Nephron (organoid): ENCODE results near the gene MRPS22.

Experiments
- H3K27ac Mint-ChIP-seq, 3 experiments: 2 replicates each; pipeline ENCODE4 v1.8.0; 2020; ENCODE audit warnings: mixed read lengths in 3 of 3, mild to moderate bottlenecking in 2 of 3, moderate library complexity in 1 of 3
- H3K27me3 Mint-ChIP-seq: 2 replicates; pipeline ENCODE4 v1.8.0; 2021; ENCODE audit warnings: low read depth, mild to moderate bottlenecking, moderate library complexity, mixed read lengths
- H3K36me3 Mint-ChIP-seq: 2 replicates; pipeline ENCODE4 v1.8.0; 2020; ENCODE audit warnings: low read depth, mixed read lengths
- H3K4me1 Mint-ChIP-seq: 2 replicates; pipeline ENCODE4 v1.8.0; 2020; ENCODE audit warnings: mixed read lengths
- H3K4me3 Mint-ChIP-seq, 3 experiments: 2 replicates each; pipeline ENCODE4 v1.8.0; 2020; ENCODE audit warnings: mild to moderate bottlenecking in 3 of 3, mixed read lengths in 3 of 3, moderate library complexity in 2 of 3
- H3K9me3 Mint-ChIP-seq: 2 replicates; pipeline ENCODE4 v1.8.0; 2020; ENCODE audit warnings: mixed read lengths
- CTCF ChIP-seq, 3 experiments: fragments of 200-600 bp; sonication (generic); IDR thresholded peaks; one replicate each; pipeline ENCODE4 v1.5.0; 2021; ENCODE audit warnings: antibody characterized with exemption in 3 of 3; ENCODE audit not compliant: unreplicated experiment in 3 of 3

Gene MRPS22

DNA sequence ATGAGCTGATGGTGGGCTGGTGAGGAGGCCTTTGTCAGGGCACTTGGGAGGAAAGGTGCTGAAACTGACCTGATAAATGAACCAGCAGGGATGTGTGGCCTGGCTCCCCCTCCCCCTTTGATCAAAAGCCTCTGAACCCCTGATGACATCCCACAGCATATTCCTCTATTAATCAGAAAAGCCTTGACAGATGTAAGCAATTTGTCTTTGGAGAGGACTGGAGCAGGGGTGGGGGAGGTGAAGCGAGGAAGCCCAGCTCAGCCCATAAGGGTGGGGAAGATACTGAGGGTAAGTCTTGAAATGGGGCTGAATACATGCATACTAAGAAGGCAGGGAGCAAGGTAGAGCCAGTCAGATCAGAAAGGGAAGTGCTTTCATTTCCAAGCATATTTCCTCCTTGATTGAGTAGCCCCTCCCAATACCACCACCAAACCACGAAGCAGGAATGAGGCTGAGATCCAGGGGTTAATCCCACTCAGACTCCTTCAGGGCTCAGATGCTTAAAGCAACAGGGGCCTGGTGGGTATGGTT lies 34.7 kb upstream of the MRPS22 start:
- Mint-ChIP-seq H3K4me1 (peaks cover 27% of the 10 kb centered on the region), H3K27me3 (peaks cover 22% of the 10 kb centered on the region), H3K9me3 (no peaks in the 10 kb centered on the region), H3K36me3 (no peaks in the 10 kb centered on the region), H3K27ac (peak overlapping the region in 1 of 3 experiments; percentile 42), H3K4me3 (no peak overlapping the region)
- TF ChIP-seq CTCF (IDR thresholded peaks at IDR 0.05; ENCODE audit: unreplicated experiment in 3 of 3), result no peak

- Mint-ChIP-seq H3K9me3 (no peaks in the 10 kb centered on the region), H3K4me1 (peaks cover 27% of the 10 kb centered on the region), H3K4me3 (no peak overlapping the region), H3K36me3 (no peaks in the 10 kb centered on the region), H3K27ac (peak overlapping the region in 1 of 3 experiments; percentile 86), H3K27me3 (peaks cover 28% of the 10 kb centered on the region)
- no peak for TF ChIP-seq CTCF (IDR thresholded peaks at IDR 0.05; ENCODE audit: unreplicated experiment in 3 of 3)
Observed at GRCh38 chr3:139309880-139310279, 33.9 kb upstream of the MRPS22 start.

DNA sequence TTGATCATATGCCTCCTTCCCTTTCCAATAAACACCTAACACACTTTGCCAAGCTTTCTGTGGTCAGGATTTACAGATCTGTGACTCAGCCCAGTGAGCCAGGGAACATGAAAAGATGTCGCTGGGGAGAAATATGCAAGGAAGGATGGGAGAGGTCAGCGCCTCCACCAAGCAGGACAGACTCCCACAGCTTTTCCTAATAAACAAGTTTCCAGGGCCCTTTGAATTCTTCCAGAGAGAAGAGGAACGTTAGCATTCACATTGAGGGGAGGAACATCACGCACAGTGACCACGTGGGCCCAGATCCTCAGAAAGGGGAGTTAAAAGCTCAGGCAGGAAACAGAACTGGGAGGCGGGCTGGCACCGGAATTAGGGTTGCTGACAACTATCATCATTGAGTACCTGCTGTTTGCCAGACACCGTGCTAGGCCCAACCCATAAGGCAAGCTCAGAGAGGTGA lies 33.3 kb upstream of the MRPS22 start:
- peak overlapping the region; percentile 10 to 86 (median 43) for H3K27ac Mint-ChIP-seq
- peaks cover 31% of the 10 kb centered on the region for H3K27me3 Mint-ChIP-seq
- no peaks in the 10 kb centered on the region for H3K9me3 Mint-ChIP-seq
- no peak for TF ChIP-seq CTCF (IDR thresholded peaks at IDR 0.05; ENCODE audit: unreplicated experiment in 3 of 3)
- H3K4me3 Mint-ChIP-seq, result no peak overlapping the region
- H3K36me3 Mint-ChIP-seq, result no peaks in the 10 kb centered on the region
- H3K4me1 Mint-ChIP-seq, result peaks cover 27% of the 10 kb centered on the region

- Mint-ChIP-seq H3K27ac (no peak overlapping the region), H3K36me3 (no peaks in the 10 kb centered on the region), H3K9me3 (no peaks in the 10 kb centered on the region), H3K27me3 (peaks cover 41% of the 10 kb centered on the region), H3K4me1 (peaks cover 27% of the 10 kb centered on the region), H3K4me3 (no peak overlapping the region)
- TF ChIP-seq CTCF (IDR thresholded peaks at IDR 0.05; ENCODE audit: unreplicated experiment in 3 of 3), result no peak
Observed at GRCh38 chr3:139311557-139311956, 32.3 kb upstream of the MRPS22 start.

DNA sequence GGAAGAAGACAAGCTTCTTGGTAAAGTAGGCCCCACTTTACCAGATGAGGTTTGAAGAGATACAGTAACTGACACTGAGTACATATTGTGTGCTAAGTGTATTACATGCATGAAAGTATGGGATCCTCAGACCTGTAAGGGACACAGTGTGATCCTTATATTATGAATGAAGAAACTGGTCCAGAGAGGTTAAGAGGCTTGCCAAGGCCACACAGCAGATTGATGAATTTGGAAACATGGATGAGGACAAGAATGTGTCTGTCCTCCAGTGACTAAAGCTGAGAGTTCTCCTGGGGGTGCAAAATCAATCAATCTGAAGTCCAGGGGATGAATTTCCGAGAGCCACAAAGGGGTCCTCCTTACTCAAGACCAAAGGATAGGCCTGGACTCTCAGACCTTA lies 31.4 kb upstream of the MRPS22 start:
- H3K27ac Mint-ChIP-seq, result no peak overlapping the region
- no peak for TF ChIP-seq CTCF (IDR thresholded peaks at IDR 0.05; ENCODE audit: unreplicated experiment in 3 of 3)
- H3K27me3 Mint-ChIP-seq, result peaks cover 47% of the 10 kb centered on the region
- H3K36me3 Mint-ChIP-seq, result no peaks in the 10 kb centered on the region
- H3K4me1 Mint-ChIP-seq, result peaks cover 25% of the 10 kb centered on the region
- H3K9me3 Mint-ChIP-seq, result no peaks in the 10 kb centered on the region
- H3K4me3 Mint-ChIP-seq, result no peak overlapping the region

DNA sequence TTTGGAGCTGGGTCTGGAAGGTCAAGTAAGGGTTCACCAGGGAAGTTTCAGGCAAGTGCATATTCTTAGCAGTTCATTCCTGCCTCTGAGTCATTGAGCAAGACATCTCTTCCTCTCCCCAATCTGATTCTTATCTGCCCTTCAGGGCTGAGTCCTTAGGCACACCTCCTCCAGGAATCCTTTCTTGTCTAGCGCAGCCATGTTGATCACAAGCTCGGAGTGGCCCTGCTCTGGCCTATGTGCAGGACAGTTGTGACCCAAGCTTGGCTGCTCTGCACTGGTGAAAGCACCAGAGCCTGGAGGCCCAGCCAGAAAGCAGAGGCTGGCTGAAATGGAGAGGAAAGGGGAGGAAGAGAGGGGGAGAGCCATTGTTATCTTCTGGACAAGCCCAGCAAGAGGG lies 30.9 kb upstream of the MRPS22 start:
- TF ChIP-seq CTCF (IDR thresholded peaks at IDR 0.05; ENCODE audit: unreplicated experiment in 3 of 3), result no peak
- Mint-ChIP-seq H3K4me1 (peaks cover 20% of the 10 kb centered on the region), H3K27ac (no peak overlapping the region), H3K4me3 (no peak overlapping the region), H3K36me3 (no peaks in the 10 kb centered on the region), H3K9me3 (no peaks in the 10 kb centered on the region), H3K27me3 (peaks cover 48% of the 10 kb centered on the region)
